Measurements from ENCODE around the gene ZDHHC1.

Gene ZDHHC1

GRCh38 chr16:67447508-67448076, 31.3 kb upstream of the ZDHHC1 start:
- peak; percentile 54 for DNase-seq (ENCODE audit: low read depth)

- DNase-seq (ENCODE audit: low read depth): no peak
These were observed 30.8 kb upstream of the ZDHHC1 start for GRCh38 chr16:67446968-67447507.

GRCh38 chr16:67445913-67446907, 29.9 kb upstream of the ZDHHC1 start:
- DNase-seq (ENCODE audit: low read depth): no peak

GRCh38 chr16:67445441-67445912, 29.2 kb upstream of the ZDHHC1 start:
- no peak for DNase-seq (ENCODE audit: low read depth)

GRCh38 chr16:67445126-67445426, 28.8 kb upstream of the ZDHHC1 start:
- DNase-seq (ENCODE audit: low read depth): no peak

GRCh38 chr16:67444259-67445125, 28.2 kb upstream of the ZDHHC1 start:
- no peak for DNase-seq (ENCODE audit: low read depth)

- DNase-seq (ENCODE audit: low read depth): no peak
These were observed 27.0 kb upstream of the ZDHHC1 start for GRCh38 chr16:67443265-67443664.

GRCh38 chr16:67442581-67443255, 26.4 kb upstream of the ZDHHC1 start:
- no peak for DNase-seq (ENCODE audit: low read depth)

GRCh38 chr16:67441907-67442306, 25.6 kb upstream of the ZDHHC1 start:
- no peak for DNase-seq (ENCODE audit: low read depth)

GRCh38 chr16:67441271-67441753, 25.0 kb upstream of the ZDHHC1 start:
- DNase-seq (ENCODE audit: low read depth): no peak

- DNase-seq (ENCODE audit: low read depth): no peak
These were observed 22.6 kb upstream of the ZDHHC1 start for GRCh38 chr16:67438824-67439393.

GRCh38 chr16:67438098-67438791, 22.0 kb upstream of the ZDHHC1 start:
- DNase-seq (ENCODE audit: low read depth): no peak

GRCh38 chr16:67437513-67437912, 21.2 kb upstream of the ZDHHC1 start:
- DNase-seq (ENCODE audit: low read depth): no peak

- no peak for DNase-seq (ENCODE audit: low read depth)
These were observed 20.4 kb upstream of the ZDHHC1 start for GRCh38 chr16:67436640-67437193.

- DNase-seq (ENCODE audit: low read depth): no peak
These were observed 19.5 kb upstream of the ZDHHC1 start for GRCh38 chr16:67435758-67436164.

- DNase-seq (ENCODE audit: low read depth): no peak
These were observed 16.9 kb upstream of the ZDHHC1 start for GRCh38 chr16:67433131-67433719.

GRCh38 chr16:67432506-67432890, 16.2 kb upstream of the ZDHHC1 start:
- no peak for DNase-seq (ENCODE audit: low read depth)

- no peak for DNase-seq (ENCODE audit: low read depth)
These were observed 15.7 kb upstream of the ZDHHC1 start for GRCh38 chr16:67431775-67432505.

Measured in stimulated activated CD8-positive, alpha-beta memory T cell treated with anti-CD3 and anti-CD28 coated beads, Interleukin-7, amount 100 ng/mL, for 24 hours (primary cell).